Activated CD4-positive, alpha-beta memory T cell treated with anti-CD3 and anti-CD28 coated beads for 36 hours (primary cell): ENCODE data around the gene AFAP1. TPM values are rescaled to one million over a fixed set of nuclear protein-coding genes. Genes with fewer than 3 reads are reported as not detected.

ENCODE experiments used
- CTCF ChIA-PET: fragments of 350-600 bp; sonication (Branson Sonifier 250); formaldehyde crosslinking; loops from one replicate; lab custom pipeline; 2021; ENCODE audit warnings: antibody characterized with exemption, inconsistent platforms; lab: Charles Lee
- POLR2A ChIA-PET: fragments of 350-600 bp; sonication (Branson Sonifier 250); formaldehyde crosslinking; loops from one replicate; lab custom pipeline; 2021; ENCODE audit warnings: antibody characterized with exemption; lab: Charles Lee
- DNase-seq: peaks from one replicate; pipeline ENCODE4 v3.0.0-alpha.2; 2020
- H3K27ac Mint-ChIP-seq: one replicate; pipeline ENCODE4 v1.8.0; 2021; ENCODE audit warnings: mixed read lengths
- H3K27me3 Mint-ChIP-seq: one replicate; pipeline ENCODE4 v1.8.0; 2021; ENCODE audit warnings: mixed read lengths
- H3K36me3 Mint-ChIP-seq: one replicate; pipeline ENCODE4 v1.8.0; 2021; ENCODE audit warnings: mixed read lengths
- H3K4me1 Mint-ChIP-seq: one replicate; pipeline ENCODE4 v1.8.0; 2021; ENCODE audit warnings: low read depth, mixed read lengths
- H3K4me3 Mint-ChIP-seq: one replicate; pipeline ENCODE4 v1.8.0; 2021; ENCODE audit warnings: mild to moderate bottlenecking, mixed read lengths
- H3K9me3 Mint-ChIP-seq: one replicate; pipeline ENCODE4 v1.8.0; 2021; ENCODE audit warnings: mixed read lengths
- intact Hi-C: fragments of 100-400 bp; cut with micrococcal nuclease; formaldehyde crosslinking; loops from one replicate; pipeline ENCODE4 v1.15.1; 2023
- total RNA-seq, 2 experiments: library from RNA; stranded (reverse); gene quantifications; one replicate each; pipeline ENCODE4 v1.2.3, GENCODE V29; 2021

The AFAP1 gene
- total RNA-seq, 2 experiments from 2014 or later = 37.7 to 38.4 TPM

DNA sequence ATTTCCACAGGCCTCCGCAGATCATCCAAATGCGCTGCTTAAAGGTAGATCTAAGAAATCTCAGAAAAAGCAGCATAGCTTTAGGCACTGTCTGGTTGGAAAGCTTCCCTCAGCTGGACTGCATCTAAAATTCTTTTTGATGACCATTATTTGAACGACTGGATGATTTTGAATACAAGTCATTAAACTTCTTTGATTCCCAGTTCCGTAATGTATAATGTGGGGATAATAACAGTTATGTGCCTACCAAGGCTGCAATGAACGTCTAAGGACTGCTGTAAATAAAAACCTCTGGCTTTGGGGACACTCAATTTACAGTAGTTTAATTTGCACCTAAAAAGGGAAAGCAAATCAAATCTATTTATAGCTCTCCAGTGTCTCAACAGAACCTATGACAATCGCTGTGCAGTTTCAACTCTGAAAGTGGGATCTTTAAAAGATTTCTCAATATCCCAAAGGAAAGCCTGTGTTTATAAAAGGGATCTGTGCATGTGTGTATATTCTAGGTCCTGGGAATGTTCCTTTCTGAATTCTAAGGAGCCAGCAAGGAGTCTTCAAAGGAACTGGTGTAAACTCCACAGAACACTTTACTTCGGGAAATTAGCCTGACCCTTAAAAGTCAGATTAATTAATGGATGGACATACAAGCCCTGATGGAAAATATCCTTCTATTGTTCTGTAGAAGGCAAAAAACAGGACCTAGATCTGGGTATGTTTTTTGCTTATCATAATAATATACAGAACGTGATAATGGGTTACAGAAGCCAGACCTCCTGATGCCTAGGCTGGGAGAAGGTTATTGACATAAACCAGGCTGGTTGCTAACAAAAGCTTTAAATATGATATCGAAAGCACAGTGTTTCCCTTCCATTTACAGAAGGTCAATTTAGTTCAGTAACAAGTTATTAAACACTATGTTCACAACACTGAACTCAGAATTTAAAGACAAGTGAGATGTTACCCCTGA, 53.4 kb downstream of the AFAP1 start:
- no peak overlapping the region for H3K27ac Mint-ChIP-seq
- POLR2A ChIA-PET = no interaction called here

DNA sequence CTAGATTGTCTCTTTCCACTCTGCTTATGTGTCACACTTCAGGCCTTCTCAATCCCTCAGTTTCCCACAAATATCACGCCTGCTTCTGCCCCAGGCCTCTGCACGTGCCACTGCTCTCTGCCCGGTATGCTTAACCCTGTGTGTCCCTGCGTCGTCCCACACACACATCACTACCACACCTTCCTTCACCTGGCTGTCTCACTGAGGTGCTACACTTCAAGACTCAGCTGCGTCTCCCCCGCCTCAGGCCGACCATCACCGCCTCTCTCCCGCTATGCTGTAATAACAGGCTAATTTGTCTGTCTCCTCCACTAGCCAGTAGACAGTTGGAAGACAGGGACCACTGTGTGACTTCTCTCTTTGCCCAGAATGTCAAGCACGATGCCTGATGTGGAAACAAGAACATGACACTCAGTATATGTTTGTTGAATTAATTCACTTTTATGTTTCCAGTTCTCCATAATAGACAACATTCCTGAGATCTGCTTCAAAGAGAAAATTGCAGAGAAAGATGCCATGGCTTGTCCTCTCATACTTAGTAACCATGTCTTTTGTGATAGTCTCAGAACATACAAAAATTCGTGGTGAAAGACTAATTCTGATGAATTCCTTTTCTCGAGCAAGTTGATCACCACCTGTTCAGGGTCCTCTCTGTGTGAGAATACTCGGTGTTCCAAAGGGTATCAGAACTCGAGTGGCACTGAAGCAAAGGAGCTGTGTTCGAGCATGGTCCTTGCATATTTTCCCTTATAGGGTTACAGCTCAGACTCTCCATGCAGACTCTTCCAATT, 54.2 kb downstream of the AFAP1 start:
- intact Hi-C loops = no loop called here
- peaks cover 41% of the 10 kb centered on the region for H3K4me1 Mint-ChIP-seq
- peaks cover 11% of the 10 kb centered on the region for H3K9me3 Mint-ChIP-seq
- H3K27ac Mint-ChIP-seq = no peak overlapping the region
- no peak overlapping the region for H3K4me3 Mint-ChIP-seq
- DNase-seq = no peak
- no peaks in the 10 kb centered on the region for H3K27me3 Mint-ChIP-seq
- ChIA-PET CTCF (interaction anchor here (1.1 kb wide), 1 partner anchor 41 kb away, joined by 3 read pairs; no protein-coding TSS in a partner anchor), POLR2A (no interaction called here)
- peaks cover 4% of the 10 kb centered on the region for H3K36me3 Mint-ChIP-seq

More for the DNA sequence above, 53.4 kb downstream of the AFAP1 start:
- CTCF ChIA-PET = no interaction called here
- H3K4me1 Mint-ChIP-seq = peaks cover 39% of the 10 kb centered on the region
- intact Hi-C loops = no loop called here
- peaks cover 4% of the 10 kb centered on the region for H3K36me3 Mint-ChIP-seq
- no peak for DNase-seq
- H3K9me3 Mint-ChIP-seq = peaks cover 11% of the 10 kb centered on the region
- H3K4me3 Mint-ChIP-seq = no peak overlapping the region
- H3K27me3 Mint-ChIP-seq = no peaks in the 10 kb centered on the region

DNA sequence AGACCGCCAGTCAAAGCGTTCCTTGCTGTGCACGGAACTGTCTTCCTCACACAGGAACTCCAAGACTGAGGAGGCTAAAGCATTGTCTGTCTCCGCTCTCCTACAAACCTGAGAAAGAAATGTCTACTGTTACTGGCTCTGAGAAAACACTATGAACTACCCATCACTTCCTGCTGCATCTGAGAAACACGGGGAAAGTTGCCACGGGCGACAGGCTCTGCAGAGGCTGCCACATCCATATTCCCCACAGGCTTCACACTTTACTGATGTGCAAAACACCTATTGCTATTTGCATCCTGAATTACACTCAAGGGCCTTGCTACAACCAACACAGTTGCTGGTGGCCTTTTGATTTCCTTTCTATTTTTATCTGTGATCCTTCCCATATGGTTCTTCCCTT, 59.0 kb downstream of the AFAP1 start:
- H3K36me3 Mint-ChIP-seq = no peaks in the 10 kb centered on the region
- ChIA-PET POLR2A (no interaction called here), CTCF (no interaction called here)
- no peaks in the 10 kb centered on the region for H3K27me3 Mint-ChIP-seq
- no peak overlapping the region for H3K27ac Mint-ChIP-seq
- no peaks in the 10 kb centered on the region for H3K9me3 Mint-ChIP-seq
- DNase-seq = no peak
- intact Hi-C loops = no loop called here
- no peak overlapping the region for H3K4me3 Mint-ChIP-seq
- peaks cover 64% of the 10 kb centered on the region for H3K4me1 Mint-ChIP-seq

DNA sequence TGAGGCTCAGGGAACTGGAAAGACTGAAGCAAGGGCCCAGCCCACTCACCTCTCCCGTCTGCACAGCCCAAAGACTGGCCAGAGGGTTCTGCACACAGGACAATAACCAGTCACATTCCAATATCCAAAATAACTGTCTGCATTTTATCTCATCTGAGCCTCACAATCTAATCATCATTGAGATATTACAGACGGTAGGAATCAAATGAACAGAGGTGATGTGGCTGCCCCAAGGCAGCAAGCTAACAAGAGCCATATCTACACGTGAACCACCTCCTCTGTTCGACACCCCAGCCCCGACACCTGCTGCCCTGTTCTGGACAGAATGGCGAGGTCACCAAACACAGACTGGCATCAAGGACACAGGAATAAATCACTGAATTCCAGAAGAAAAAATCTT, 60.5 kb downstream of the AFAP1 start:
- intact Hi-C loops = loop anchor here (5.0 kb wide), 2 partner anchors 77 to 122 kb away; no protein-coding TSS in a partner anchor
- ChIA-PET POLR2A (no interaction called here), CTCF (interaction anchor here (1.2 to 6.1 kb wide), 2 partner anchors 76 to 78 kb away, joined by 3 to 78 read pairs; no protein-coding TSS in a partner anchor)
- Mint-ChIP-seq H3K36me3 (no peaks in the 10 kb centered on the region), H3K9me3 (no peaks in the 10 kb centered on the region), H3K4me3 (no peak overlapping the region), H3K27ac (no peak overlapping the region), H3K27me3 (no peaks in the 10 kb centered on the region), H3K4me1 (peaks cover 67% of the 10 kb centered on the region)
- DNase-seq = no peak

DNA sequence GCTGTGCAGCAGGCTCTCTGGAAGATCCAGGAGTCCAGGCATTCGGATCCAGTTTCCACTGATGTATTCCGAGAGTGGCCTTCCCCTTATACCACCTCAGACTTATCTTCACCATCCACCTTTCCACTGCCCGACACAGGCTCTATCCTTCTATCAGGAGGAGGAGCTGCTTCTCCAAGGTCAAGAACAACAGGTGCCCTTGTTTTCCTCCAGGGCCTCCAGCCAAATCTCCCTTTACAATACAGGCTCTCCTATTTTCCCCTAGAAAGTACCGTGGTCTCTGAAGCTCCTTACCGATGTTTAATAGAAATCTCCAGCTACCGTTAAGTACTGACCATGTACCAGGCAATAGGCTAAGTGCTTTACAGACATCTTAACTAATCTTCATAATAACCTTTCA, 61.3 kb downstream of the AFAP1 start:
- no peak overlapping the region for H3K4me3 Mint-ChIP-seq
- H3K27me3 Mint-ChIP-seq = no peaks in the 10 kb centered on the region
- H3K36me3 Mint-ChIP-seq = peaks cover 2% of the 10 kb centered on the region
- intact Hi-C loops = loop anchor here (5.0 kb wide), 2 partner anchors 76 to 121 kb away; no protein-coding TSS in a partner anchor
- peaks cover 68% of the 10 kb centered on the region for H3K4me1 Mint-ChIP-seq
- H3K27ac Mint-ChIP-seq = no peak overlapping the region
- ChIA-PET POLR2A (interaction anchor here (1.2 kb wide), 1 partner anchor 91 kb away, joined by 4 read pairs; no protein-coding TSS in a partner anchor), CTCF (interaction anchor here (1.2 to 6.1 kb wide), 5 partner anchors 72 to 110 kb away, joined by 3 to 78 read pairs (median 4); no protein-coding TSS in a partner anchor)
- no peak for DNase-seq
- H3K9me3 Mint-ChIP-seq = no peaks in the 10 kb centered on the region

DNA sequence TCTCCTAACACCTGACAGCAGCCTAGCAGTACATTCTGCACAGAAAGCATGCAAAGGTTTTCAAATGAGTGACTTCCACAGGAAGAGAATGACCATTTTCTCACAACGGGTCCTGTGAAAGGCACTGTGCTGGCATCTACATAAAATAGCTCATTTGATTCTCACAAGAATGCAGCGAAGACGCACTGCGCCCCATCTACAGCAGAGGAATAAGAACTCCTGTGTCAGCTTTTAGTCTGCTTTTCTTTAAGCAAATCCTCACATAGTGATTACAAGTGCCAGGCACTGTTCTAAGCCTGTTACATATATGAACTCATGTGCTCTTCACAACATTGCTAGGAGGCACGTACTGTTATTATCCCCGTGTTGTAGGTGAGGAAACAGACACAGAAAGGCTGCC, 62.5 kb downstream of the AFAP1 start:
- peaks cover 66% of the 10 kb centered on the region for H3K4me1 Mint-ChIP-seq
- H3K36me3 Mint-ChIP-seq = peaks cover 2% of the 10 kb centered on the region
- H3K4me3 Mint-ChIP-seq = no peak overlapping the region
- H3K27me3 Mint-ChIP-seq = no peaks in the 10 kb centered on the region
- CTCF ChIA-PET = interaction anchor here (0.9 to 6.1 kb wide), 16 partner anchors 13 to 111 kb away, joined by 3 to 78 read pairs (median 6); partner anchors contain the start of gene AFAP1
- peak overlapping the region; percentile 66 for H3K27ac Mint-ChIP-seq
- no peak for DNase-seq
- POLR2A ChIA-PET = interaction anchor here (0.9 to 1.2 kb wide), 3 partner anchors 13 to 92 kb away, joined by 3 to 4 read pairs (median 3); no protein-coding TSS in a partner anchor
- intact Hi-C loops = loop anchor here (1.0 to 5.0 kb wide), 4 partner anchors 10 to 120 kb away; partner anchors contain the start of gene AFAP1
- H3K9me3 Mint-ChIP-seq = no peaks in the 10 kb centered on the region

DNA sequence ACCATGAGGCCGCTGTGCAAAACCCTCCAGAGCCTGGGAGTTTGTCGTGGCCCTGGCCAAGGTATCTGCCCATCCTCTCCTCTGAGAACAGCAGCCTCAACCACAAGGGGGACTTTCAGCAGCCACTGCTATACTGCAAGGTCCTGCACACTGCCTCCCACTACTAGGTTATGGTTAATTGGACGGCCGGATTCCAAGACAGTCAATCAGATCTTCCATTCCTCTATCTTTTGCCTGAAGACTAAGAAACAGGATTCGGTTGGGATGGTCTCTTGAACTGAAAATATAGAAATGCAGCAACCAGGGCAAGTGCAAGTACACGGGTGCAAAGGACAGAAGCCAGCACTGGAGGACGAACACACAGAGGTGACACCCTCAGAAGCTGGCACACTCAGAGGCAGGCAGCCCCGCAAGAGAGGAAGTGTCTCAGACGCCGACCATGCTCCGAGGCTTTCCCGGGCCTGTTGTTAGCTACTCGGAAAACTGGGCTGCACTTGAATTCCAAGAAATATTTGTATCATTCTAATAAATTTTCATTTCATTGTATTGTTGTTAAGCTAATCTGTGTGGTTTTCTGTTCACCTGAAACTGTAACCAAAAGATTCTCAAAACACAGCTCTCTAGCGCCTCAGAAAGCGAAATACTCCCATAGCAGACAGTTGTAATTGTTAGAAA, 63.3 kb downstream of the AFAP1 start:
- intact Hi-C loops = loop anchor here (2.0 to 5.0 kb wide), 3 partner anchors 62 to 119 kb away; partner anchors contain the start of gene AFAP1
- peak; percentile 65 for DNase-seq
- Mint-ChIP-seq H3K4me3 (peak overlapping the region; percentile 58), H3K27me3 (no peaks in the 10 kb centered on the region), H3K9me3 (no peaks in the 10 kb centered on the region), H3K27ac (peak overlapping the region; percentile 66), H3K36me3 (peaks cover 2% of the 10 kb centered on the region), H3K4me1 (peaks cover 62% of the 10 kb centered on the region)
- CTCF ChIA-PET = interaction anchor here (0.8 to 6.1 kb wide), 20 partner anchors 8 to 112 kb away, joined by 3 to 78 read pairs (median 4); no protein-coding TSS in a partner anchor
- POLR2A ChIA-PET = interaction anchor here (0.9 to 1.1 kb wide), 4 partner anchors 8 to 62 kb away, joined by 3 read pairs; no protein-coding TSS in a partner anchor

DNA sequence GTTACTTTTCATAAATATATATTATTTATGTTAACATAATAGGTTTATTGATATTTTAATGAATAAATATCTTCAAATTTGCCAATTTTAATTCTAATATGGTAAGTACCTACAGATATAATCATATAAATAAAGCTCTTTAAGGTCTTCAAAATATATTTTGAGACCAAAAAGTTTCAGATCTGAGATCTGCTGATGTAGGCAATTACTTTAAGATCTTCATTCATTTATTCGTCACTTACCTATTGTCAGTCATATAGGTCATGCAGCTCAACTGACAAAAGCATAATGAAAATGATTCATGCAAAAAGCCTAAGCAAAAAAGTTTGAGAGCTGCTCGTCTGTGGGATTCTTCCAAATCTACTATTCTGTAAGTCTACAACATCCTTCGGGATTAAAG, 64.8 kb downstream of the AFAP1 start:
- no peak overlapping the region for H3K27ac Mint-ChIP-seq

DNA sequence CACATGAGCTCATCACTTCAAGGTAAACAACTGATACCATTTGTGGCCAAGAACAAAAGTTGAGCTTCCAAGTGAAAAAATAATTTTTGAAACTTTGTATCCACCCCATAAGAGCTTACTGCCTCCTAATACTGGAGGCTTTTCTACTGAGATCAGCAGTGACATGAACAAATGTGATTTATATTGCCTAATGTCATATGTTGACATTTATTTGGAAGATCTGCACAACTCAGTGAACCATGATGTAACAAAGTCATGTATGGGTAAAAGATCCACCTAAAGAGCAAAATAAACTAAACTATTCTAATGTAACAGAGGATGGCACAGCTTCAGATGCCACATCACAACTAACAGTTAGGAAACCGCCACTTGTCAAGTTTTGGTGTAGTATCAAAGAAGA, 65.8 kb downstream of the AFAP1 start:
- no peak for DNase-seq
- POLR2A ChIA-PET = no interaction called here
- Mint-ChIP-seq H3K36me3 (peaks cover 11% of the 10 kb centered on the region), H3K4me3 (no peak overlapping the region), H3K27ac (peak overlapping the region; percentile 25), H3K4me1 (peaks cover 46% of the 10 kb centered on the region), H3K9me3 (no peaks in the 10 kb centered on the region), H3K27me3 (no peaks in the 10 kb centered on the region)
- intact Hi-C loops = no loop called here
- CTCF ChIA-PET = interaction anchor here (0.8 to 6.1 kb wide), 4 partner anchors 9 to 114 kb away, joined by 3 to 78 read pairs (median 4); no protein-coding TSS in a partner anchor

More for the DNA sequence above, 64.8 kb downstream of the AFAP1 start:
- H3K4me3 Mint-ChIP-seq = no peak overlapping the region
- ChIA-PET CTCF (interaction anchor here (0.6 to 6.1 kb wide), 7 partner anchors 10 to 824 kb away, joined by 3 to 78 read pairs (median 4); no protein-coding TSS in a partner anchor), POLR2A (no interaction called here)
- H3K4me1 Mint-ChIP-seq = peaks cover 50% of the 10 kb centered on the region
- H3K27me3 Mint-ChIP-seq = no peaks in the 10 kb centered on the region
- no peak for DNase-seq
- no peaks in the 10 kb centered on the region for H3K9me3 Mint-ChIP-seq
- intact Hi-C loops = loop anchor here (5.0 kb wide), 2 partner anchors 73 to 118 kb away; no protein-coding TSS in a partner anchor
- H3K36me3 Mint-ChIP-seq = peaks cover 5% of the 10 kb centered on the region

DNA sequence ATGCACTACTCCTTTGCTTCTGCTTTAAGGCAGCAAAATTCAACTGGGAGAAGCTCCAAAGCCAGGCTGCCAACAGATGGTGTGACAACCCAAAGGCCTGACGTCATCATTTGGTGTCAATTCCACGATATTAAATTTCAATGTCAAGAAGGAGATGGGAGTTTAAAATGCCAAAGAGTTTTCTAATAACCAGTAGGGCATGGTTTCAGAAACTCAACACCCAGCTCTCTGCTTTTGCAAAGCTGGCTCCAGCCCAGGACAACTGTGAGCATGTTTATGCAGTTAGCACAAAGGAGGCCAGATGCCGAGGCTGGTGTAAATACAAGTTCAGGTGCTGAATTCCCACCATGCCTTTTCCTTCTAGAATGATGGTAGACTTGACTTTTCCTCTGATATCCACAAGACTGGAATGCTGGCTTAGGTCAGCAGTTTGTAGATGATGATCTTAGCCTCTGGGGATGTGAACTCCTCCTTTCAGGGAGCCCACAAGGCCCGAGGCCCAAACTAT, 67.3 kb downstream of the AFAP1 start:
- ChIA-PET CTCF (interaction anchor here (1.2 kb wide), 1 partner anchor 70 kb away, joined by 3 read pairs; no protein-coding TSS in a partner anchor), POLR2A (no interaction called here)
- Mint-ChIP-seq H3K9me3 (no peaks in the 10 kb centered on the region), H3K36me3 (peaks cover 15% of the 10 kb centered on the region), H3K4me1 (peaks cover 50% of the 10 kb centered on the region), H3K4me3 (no peak overlapping the region), H3K27ac (no peak overlapping the region), H3K27me3 (no peaks in the 10 kb centered on the region)
- intact Hi-C loops = no loop called here
- no peak for DNase-seq
